WTC11 (cell line): ENCODE data around the gene ZNF277. TPM values are rescaled to one million over a fixed set of nuclear protein-coding genes. Genes with fewer than 3 reads are reported as not detected.

ENCODE experiments used
- ATAC-seq: fragments of 200-7000 bp; cut with Tn5 transposase; 2 replicates; pipeline ENCODE4 v1.10.0; 2021; ENCODE audit warnings: mild to moderate bottlenecking, moderate library complexity
- CTCF ChIA-PET: fragments of 300-600 bp; sonication (Branson Sonifier 250); formaldehyde crosslinking; loops from one replicate; lab custom pipeline; 2021; ENCODE audit warnings: antibody characterized with exemption; lab: Charles Lee
- POLR2A ChIA-PET: fragments of 350-600 bp; sonication (Branson Sonifier 250); formaldehyde crosslinking; loops from one replicate; lab custom pipeline; 2021; ENCODE audit warnings: antibody characterized with exemption; lab: Charles Lee
- DNase-seq: peaks from one replicate; pipeline ENCODE4 v3.0.0; 2021; ENCODE audit warnings: low spot score
- H3K27ac Mint-ChIP-seq: 2 replicates; pipeline ENCODE4 v1.8.0; 2021; ENCODE audit warnings: mixed read lengths
- H3K27me3 Mint-ChIP-seq: 2 replicates; pipeline ENCODE4 v1.8.0; 2021; ENCODE audit warnings: low read depth, mild to moderate bottlenecking, moderate library complexity, mixed read lengths
- H3K36me3 Mint-ChIP-seq: 2 replicates; pipeline ENCODE4 v1.8.0; 2021; ENCODE audit warnings: mixed read lengths
- H3K4me1 Mint-ChIP-seq: 2 replicates; pipeline ENCODE4 v1.8.0; 2022; ENCODE audit warnings: mixed read lengths
- H3K4me3 Mint-ChIP-seq: 2 replicates; pipeline ENCODE4 v1.8.0; 2021; ENCODE audit warnings: mild to moderate bottlenecking, moderate library complexity, mixed read lengths
- H3K9me3 Mint-ChIP-seq: 2 replicates; pipeline ENCODE4 v1.8.0; 2021; ENCODE audit warnings: mixed read lengths
- ATF1 ChIP-seq: sonication (generic); formaldehyde crosslinking; IDR thresholded peaks from 2 replicates; pipeline ENCODE4 v1.8.1; 2023; ENCODE audit warnings: mild to moderate bottlenecking, moderate library complexity, missing genetic modification reagents
- ELF4 ChIP-seq: sonication (generic); formaldehyde crosslinking; IDR thresholded peaks from 2 replicates; pipeline ENCODE4 v1.8.1; 2022; ENCODE audit warnings: low read depth, mild to moderate bottlenecking, moderate library complexity, missing genetic modification reagents
- ETV6 ChIP-seq: sonication (generic); formaldehyde crosslinking; IDR thresholded peaks from 2 replicates; pipeline ENCODE4 v1.8.1; 2022; ENCODE audit warnings: mild to moderate bottlenecking, missing genetic modification reagents
- HMGA2 ChIP-seq: fragments of 250-450 bp; sonication (Bioruptor Pico); IDR thresholded peaks from 2 replicates; pipeline ENCODE4 v1.4.0; 2021; ENCODE audit warnings: mild to moderate bottlenecking, moderate library complexity
- NFATC4 ChIP-seq: fragments of 250-450 bp; sonication (Bioruptor Pico); IDR thresholded peaks from 2 replicates; pipeline ENCODE4 v1.9.0; 2021; ENCODE audit warnings: mild to moderate bottlenecking
- NFE2L1 ChIP-seq: sonication (generic); formaldehyde crosslinking; IDR thresholded peaks from 2 replicates; pipeline ENCODE4 v1.8.1; 2023; ENCODE audit warnings: missing genetic modification reagents
- NR2C2 ChIP-seq: sonication (generic); formaldehyde crosslinking; IDR thresholded peaks from 2 replicates; pipeline ENCODE4 v1.8.0; 2022; ENCODE audit warnings: mild to moderate bottlenecking, missing genetic modification reagents
- PRRX2 ChIP-seq: fragments of 250-450 bp; sonication (Bioruptor Pico); IDR thresholded peaks from 2 replicates; pipeline ENCODE4 v1.8.0; 2021; ENCODE audit warnings: mild to moderate bottlenecking
- SMAD3 ChIP-seq: sonication (generic); formaldehyde crosslinking; IDR thresholded peaks from 2 replicates; pipeline ENCODE4 v1.8.0; 2022; ENCODE audit warnings: missing genetic modification reagents, mild to moderate bottlenecking, borderline replicate concordance
- TCF7 ChIP-seq: sonication (generic); formaldehyde crosslinking; IDR thresholded peaks from 2 replicates; pipeline ENCODE4 v1.8.0; 2022; ENCODE audit warnings: mild to moderate bottlenecking, low read depth, missing genetic modification reagents, moderate library complexity
- TEAD1 ChIP-seq: sonication (generic); formaldehyde crosslinking; IDR thresholded peaks from 2 replicates; pipeline ENCODE4 v1.8.0; 2022; ENCODE audit warnings: mild to moderate bottlenecking, missing genetic modification reagents
- TEAD4 ChIP-seq: sonication (generic); formaldehyde crosslinking; IDR thresholded peaks from 2 replicates; pipeline ENCODE4 v1.8.0; 2022; ENCODE audit warnings: mild to moderate bottlenecking, missing genetic modification reagents
- TP53 ChIP-seq: sonication (generic); formaldehyde crosslinking; IDR thresholded peaks from 2 replicates; pipeline ENCODE4 v1.8.1; 2023; ENCODE audit warnings: mild to moderate bottlenecking, missing genetic modification reagents
- ZNF219 ChIP-seq: sonication (generic); formaldehyde crosslinking; IDR thresholded peaks from 2 replicates; pipeline ENCODE4 v1.8.0; 2023; ENCODE audit warnings: missing genetic modification reagents, mild to moderate bottlenecking, borderline replicate concordance
- total RNA-seq: library from RNA; stranded (reverse); gene quantifications from 3 replicates; pipeline ENCODE4 v1.2.3, GENCODE V29; 2021
- TF ChIP-seq, protein P1 (sequence below): sonication (generic); formaldehyde crosslinking; IDR thresholded peaks from 2 replicates; pipeline ENCODE4 v1.8.0; 2023; ENCODE audit warnings: mild to moderate bottlenecking, missing genetic modification reagents
- TF ChIP-seq, protein P2 (sequence below): sonication (generic); formaldehyde crosslinking; IDR thresholded peaks from 2 replicates; pipeline ENCODE4 v1.8.1; 2022; ENCODE audit warnings: mild to moderate bottlenecking, missing genetic modification reagents, moderate library complexity, borderline replicate concordance
- TF ChIP-seq, protein P3 (sequence below): sonication (generic); formaldehyde crosslinking; IDR thresholded peaks from 2 replicates; pipeline ENCODE4 v1.8.1; 2022; ENCODE audit warnings: low read depth, missing genetic modification reagents, borderline replicate concordance
- TF ChIP-seq, protein P4 (sequence below): sonication (generic); formaldehyde crosslinking; IDR thresholded peaks from 2 replicates; pipeline ENCODE4 v1.8.1; 2022; ENCODE audit warnings: mild to moderate bottlenecking, moderate library complexity, missing genetic modification reagents
- TF ChIP-seq, protein P5 (sequence below): sonication (generic); formaldehyde crosslinking; IDR thresholded peaks from 2 replicates; pipeline ENCODE4 v1.8.1; 2022; ENCODE audit warnings: low read depth, mild to moderate bottlenecking, moderate library complexity, missing genetic modification reagents, borderline replicate concordance
- TF ChIP-seq, protein P6 (sequence below): sonication (generic); formaldehyde crosslinking; conservative IDR thresholded peaks from 2 replicates; pipeline ENCODE4 v1.8.1; 2023; ENCODE audit warnings: mild to moderate bottlenecking, low read depth, missing genetic modification reagents, moderate library complexity
- TF ChIP-seq, protein P7 (sequence below): fragments of 250-450 bp; sonication (Bioruptor Pico); IDR thresholded peaks from 2 replicates; pipeline ENCODE4 v1.9.0; 2021; ENCODE audit warnings: moderate library complexity, mild to moderate bottlenecking, inconsistent platforms, borderline replicate concordance
- TF ChIP-seq, protein P8 (sequence below): sonication (generic); formaldehyde crosslinking; IDR thresholded peaks from 2 replicates; pipeline ENCODE4 v1.8.1; 2023; ENCODE audit warnings: mild to moderate bottlenecking, missing genetic modification reagents, moderate library complexity
- TF ChIP-seq, protein P9 (sequence below): sonication (generic); formaldehyde crosslinking; IDR thresholded peaks from 2 replicates; pipeline ENCODE4 v1.8.0; 2022; ENCODE audit warnings: mild to moderate bottlenecking, missing genetic modification reagents

ZNF277 gene
- total RNA-seq, 1 experiment from 2014 or later = 22.5 TPM

DNA sequence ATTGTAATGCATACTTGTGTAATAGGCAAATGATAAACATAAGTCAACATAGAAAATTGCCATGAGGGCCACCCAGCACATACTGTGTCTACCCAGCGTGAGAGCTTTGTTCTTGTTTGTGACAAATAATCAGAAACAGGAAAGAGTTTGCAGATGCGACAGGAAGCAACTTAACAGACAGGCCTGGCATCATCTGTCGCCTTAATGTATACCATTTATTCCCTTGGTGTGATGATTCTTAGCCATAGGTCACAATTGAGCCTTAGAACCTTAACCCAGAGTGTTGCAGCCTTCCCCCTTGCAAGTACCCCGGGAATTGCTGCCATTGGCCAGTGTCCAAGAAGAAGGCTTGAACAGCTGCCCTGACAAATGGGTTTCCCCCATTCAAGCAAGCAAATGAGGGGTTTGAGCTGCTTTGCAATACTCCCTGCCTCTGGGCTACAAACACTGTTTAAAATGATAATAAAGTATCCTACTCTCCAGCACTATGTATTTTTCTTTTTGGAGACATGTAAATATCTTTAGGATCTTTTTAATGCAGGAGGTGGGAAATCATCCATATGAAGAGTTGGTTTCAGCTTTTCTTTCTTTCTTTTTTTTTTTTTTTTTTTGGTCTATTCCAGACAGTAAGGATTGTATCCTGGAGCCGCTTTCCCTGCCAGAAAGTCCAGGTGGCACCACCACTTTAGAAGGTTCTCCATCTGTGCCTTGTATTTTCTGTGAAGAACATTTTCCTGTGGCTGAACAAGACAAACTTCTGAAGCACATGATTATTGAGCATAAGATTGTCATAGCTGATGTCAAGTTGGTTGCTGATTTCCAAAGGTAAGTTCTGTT, 80.0 kb downstream of the ZNF277 start (continued):
- TF ChIP-seq, protein P1, sequence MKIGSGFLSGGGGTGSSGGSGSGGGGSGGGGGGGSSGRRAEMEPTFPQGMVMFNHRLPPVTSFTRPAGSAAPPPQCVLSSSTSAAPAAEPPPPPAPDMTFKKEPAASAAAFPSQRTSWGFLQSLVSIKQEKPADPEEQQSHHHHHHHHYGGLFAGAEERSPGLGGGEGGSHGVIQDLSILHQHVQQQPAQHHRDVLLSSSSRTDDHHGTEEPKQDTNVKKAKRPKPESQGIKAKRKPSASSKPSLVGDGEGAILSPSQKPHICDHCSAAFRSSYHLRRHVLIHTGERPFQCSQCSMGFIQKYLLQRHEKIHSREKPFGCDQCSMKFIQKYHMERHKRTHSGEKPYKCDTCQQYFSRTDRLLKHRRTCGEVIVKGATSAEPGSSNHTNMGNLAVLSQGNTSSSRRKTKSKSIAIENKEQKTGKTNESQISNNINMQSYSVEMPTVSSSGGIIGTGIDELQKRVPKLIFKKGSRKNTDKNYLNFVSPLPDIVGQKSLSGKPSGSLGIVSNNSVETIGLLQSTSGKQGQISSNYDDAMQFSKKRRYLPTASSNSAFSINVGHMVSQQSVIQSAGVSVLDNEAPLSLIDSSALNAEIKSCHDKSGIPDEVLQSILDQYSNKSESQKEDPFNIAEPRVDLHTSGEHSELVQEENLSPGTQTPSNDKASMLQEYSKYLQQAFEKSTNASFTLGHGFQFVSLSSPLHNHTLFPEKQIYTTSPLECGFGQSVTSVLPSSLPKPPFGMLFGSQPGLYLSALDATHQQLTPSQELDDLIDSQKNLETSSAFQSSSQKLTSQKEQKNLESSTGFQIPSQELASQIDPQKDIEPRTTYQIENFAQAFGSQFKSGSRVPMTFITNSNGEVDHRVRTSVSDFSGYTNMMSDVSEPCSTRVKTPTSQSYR (CRISPR knock-in tag) = no peak
- TF ChIP-seq NR2C2 (CRISPR knock-in tag) = no peak
- TF ChIP-seq, protein P2, sequence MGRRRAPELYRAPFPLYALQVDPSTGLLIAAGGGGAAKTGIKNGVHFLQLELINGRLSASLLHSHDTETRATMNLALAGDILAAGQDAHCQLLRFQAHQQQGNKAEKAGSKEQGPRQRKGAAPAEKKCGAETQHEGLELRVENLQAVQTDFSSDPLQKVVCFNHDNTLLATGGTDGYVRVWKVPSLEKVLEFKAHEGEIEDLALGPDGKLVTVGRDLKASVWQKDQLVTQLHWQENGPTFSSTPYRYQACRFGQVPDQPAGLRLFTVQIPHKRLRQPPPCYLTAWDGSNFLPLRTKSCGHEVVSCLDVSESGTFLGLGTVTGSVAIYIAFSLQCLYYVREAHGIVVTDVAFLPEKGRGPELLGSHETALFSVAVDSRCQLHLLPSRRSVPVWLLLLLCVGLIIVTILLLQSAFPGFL (CRISPR knock-in tag) = no peak
- TF ChIP-seq, protein P3, sequence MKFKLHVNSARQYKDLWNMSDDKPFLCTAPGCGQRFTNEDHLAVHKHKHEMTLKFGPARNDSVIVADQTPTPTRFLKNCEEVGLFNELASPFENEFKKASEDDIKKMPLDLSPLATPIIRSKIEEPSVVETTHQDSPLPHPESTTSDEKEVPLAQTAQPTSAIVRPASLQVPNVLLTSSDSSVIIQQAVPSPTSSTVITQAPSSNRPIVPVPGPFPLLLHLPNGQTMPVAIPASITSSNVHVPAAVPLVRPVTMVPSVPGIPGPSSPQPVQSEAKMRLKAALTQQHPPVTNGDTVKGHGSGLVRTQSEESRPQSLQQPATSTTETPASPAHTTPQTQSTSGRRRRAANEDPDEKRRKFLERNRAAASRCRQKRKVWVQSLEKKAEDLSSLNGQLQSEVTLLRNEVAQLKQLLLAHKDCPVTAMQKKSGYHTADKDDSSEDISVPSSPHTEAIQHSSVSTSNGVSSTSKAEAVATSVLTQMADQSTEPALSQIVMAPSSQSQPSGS (CRISPR knock-in tag) = no peak
- TF ChIP-seq, protein P4, sequence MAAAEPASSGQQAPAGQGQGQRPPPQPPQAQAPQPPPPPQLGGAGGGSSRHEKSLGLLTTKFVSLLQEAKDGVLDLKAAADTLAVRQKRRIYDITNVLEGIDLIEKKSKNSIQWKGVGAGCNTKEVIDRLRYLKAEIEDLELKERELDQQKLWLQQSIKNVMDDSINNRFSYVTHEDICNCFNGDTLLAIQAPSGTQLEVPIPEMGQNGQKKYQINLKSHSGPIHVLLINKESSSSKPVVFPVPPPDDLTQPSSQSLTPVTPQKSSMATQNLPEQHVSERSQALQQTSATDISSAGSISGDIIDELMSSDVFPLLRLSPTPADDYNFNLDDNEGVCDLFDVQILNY = no peak
- TF ChIP-seq ATF1 = no peak
- no peak for TF ChIP-seq TCF7 (CRISPR knock-in tag)
- TF ChIP-seq NFE2L1 (CRISPR knock-in tag) = no peak
- TF ChIP-seq NFATC4 = no peak
- TF ChIP-seq, protein P5, sequence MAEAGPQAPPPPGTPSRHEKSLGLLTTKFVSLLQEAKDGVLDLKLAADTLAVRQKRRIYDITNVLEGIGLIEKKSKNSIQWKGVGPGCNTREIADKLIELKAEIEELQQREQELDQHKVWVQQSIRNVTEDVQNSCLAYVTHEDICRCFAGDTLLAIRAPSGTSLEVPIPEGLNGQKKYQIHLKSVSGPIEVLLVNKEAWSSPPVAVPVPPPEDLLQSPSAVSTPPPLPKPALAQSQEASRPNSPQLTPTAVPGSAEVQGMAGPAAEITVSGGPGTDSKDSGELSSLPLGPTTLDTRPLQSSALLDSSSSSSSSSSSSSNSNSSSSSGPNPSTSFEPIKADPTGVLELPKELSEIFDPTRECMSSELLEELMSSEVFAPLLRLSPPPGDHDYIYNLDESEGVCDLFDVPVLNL (CRISPR knock-in tag) = no peak
- TF ChIP-seq ELF4 (CRISPR knock-in tag) = no peak
- TF ChIP-seq, protein P6, sequence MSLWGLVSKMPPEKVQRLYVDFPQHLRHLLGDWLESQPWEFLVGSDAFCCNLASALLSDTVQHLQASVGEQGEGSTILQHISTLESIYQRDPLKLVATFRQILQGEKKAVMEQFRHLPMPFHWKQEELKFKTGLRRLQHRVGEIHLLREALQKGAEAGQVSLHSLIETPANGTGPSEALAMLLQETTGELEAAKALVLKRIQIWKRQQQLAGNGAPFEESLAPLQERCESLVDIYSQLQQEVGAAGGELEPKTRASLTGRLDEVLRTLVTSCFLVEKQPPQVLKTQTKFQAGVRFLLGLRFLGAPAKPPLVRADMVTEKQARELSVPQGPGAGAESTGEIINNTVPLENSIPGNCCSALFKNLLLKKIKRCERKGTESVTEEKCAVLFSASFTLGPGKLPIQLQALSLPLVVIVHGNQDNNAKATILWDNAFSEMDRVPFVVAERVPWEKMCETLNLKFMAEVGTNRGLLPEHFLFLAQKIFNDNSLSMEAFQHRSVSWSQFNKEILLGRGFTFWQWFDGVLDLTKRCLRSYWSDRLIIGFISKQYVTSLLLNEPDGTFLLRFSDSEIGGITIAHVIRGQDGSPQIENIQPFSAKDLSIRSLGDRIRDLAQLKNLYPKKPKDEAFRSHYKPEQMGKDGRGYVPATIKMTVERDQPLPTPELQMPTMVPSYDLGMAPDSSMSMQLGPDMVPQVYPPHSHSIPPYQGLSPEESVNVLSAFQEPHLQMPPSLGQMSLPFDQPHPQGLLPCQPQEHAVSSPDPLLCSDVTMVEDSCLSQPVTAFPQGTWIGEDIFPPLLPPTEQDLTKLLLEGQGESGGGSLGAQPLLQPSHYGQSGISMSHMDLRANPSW (CRISPR knock-in tag) = no peak

DNA sequence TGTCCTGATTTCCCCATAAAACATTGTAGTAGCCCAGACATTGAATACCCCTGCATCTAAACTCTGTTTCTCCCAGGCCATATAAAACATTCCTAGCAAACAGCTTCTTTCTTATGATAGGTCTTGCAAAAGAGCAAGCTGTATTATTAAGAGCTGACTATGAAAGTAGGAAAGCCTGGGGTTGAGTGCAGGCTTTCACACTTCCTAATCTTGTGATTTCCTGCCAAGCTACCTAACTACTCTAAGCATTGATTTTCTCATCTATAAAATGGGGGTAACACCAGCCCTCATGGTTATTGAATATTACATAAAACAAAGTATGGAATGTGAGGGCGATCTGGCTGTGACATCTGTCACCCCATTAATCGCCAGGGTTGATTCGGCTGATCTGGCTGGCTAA, 81.8 kb downstream of the ZNF277 start:
- POLR2A ChIA-PET = no interaction called here
- DNase-seq (no peak), ATAC-seq (no peak)
- Mint-ChIP-seq H3K4me3 (no peak overlapping the region), H3K9me3 (no peaks in the 10 kb centered on the region), H3K27ac (no peak overlapping the region), H3K36me3 (peaks cover 8% of the 10 kb centered on the region), H3K4me1 (peaks cover 30% of the 10 kb centered on the region), H3K27me3 (no peaks in the 10 kb centered on the region)
- CTCF ChIA-PET = no interaction called here
- TF ChIP-seq NFE2L1 (CRISPR knock-in tag) (no peak), ZNF219 (CRISPR knock-in tag) (no peak), TP53 (CRISPR knock-in tag) (no peak), SMAD3 (CRISPR knock-in tag) (no peak), ETV6 (CRISPR knock-in tag) (no peak), TEAD4 (no peak), HMGA2 (CRISPR knock-in tag) (no peak), PRRX2 (CRISPR knock-in tag) (no peak), TEAD1 (CRISPR knock-in tag) (no peak)
- TF ChIP-seq, protein P7, sequence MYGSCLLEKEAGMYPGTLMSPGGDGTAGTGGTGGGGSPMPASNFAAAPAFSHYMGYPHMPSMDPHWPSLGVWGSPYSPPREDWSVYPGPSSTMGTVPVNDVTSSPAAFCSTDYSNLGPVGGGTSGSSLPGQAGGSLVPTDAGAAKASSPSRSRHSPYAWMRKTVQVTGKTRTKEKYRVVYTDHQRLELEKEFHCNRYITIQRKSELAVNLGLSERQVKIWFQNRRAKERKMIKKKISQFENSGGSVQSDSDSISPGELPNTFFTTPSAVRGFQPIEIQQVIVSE (CRISPR knock-in tag) = no peak
- TF ChIP-seq, protein P8, sequence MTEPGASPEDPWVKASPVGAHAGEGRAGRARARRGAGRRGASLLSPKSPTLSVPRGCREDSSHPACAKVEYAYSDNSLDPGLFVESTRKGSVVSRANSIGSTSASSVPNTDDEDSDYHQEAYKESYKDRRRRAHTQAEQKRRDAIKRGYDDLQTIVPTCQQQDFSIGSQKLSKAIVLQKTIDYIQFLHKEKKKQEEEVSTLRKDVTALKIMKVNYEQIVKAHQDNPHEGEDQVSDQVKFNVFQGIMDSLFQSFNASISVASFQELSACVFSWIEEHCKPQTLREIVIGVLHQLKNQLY (CRISPR knock-in tag) = no peak
- TF ChIP-seq, protein P9, sequence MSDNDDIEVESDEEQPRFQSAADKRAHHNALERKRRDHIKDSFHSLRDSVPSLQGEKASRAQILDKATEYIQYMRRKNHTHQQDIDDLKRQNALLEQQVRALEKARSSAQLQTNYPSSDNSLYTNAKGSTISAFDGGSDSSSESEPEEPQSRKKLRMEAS (CRISPR knock-in tag) = no peak
